NCI-H2029 (cell line): ENCODE results near the gene NOP53.
"Not testable (repeated sequence)": the region's sequence is repeated elsewhere in the genome, so short reads cannot be mapped to it uniquely, and the experiment has no call there.

ENCODE experiments used
- DNase-seq: peaks from one replicate; lab custom pipeline; 2025; lab: John Stamatoyannopoulos, UW

Gene NOP53

DNA sequence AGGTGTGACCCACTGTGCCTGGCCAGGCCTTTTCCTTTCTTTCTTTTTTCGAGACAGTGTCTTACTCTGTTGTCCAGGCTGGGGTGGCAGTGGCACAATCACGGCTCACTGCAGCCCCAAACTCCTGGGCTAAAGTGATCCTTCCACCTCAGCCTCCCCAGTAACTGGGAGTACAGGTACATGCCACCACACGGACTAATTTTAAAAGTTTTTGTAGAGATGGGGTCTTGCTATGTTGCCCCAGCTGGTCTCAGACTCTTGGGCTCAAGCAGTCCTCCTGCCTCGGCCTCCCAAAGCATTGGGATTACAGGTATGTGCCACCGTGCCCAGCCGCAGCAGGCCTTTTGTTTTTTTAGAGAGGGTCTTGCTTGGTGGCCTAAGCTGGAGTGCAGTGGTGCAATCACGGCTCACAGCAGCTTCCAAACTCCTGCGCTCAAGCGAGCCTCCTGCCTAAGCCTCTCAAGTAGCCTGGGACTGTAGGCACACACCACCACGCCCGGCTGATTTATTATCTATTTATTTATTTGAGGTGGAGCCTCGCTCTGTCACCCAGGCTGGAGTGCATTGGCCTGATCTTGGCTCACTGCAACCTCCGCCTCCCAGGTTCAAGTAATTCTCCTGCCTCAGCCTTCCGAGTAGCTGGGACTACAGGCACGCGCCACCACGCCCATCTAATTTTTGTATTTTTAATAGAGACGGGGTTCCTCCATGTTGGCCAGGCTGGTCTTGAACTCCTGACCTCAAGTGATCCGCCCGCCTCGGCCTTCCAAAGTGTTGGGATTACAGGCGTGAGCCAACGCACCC lies 32.1 kb downstream of the NOP53 start:
- peak; percentile 55 for DNase-seq

DNA sequence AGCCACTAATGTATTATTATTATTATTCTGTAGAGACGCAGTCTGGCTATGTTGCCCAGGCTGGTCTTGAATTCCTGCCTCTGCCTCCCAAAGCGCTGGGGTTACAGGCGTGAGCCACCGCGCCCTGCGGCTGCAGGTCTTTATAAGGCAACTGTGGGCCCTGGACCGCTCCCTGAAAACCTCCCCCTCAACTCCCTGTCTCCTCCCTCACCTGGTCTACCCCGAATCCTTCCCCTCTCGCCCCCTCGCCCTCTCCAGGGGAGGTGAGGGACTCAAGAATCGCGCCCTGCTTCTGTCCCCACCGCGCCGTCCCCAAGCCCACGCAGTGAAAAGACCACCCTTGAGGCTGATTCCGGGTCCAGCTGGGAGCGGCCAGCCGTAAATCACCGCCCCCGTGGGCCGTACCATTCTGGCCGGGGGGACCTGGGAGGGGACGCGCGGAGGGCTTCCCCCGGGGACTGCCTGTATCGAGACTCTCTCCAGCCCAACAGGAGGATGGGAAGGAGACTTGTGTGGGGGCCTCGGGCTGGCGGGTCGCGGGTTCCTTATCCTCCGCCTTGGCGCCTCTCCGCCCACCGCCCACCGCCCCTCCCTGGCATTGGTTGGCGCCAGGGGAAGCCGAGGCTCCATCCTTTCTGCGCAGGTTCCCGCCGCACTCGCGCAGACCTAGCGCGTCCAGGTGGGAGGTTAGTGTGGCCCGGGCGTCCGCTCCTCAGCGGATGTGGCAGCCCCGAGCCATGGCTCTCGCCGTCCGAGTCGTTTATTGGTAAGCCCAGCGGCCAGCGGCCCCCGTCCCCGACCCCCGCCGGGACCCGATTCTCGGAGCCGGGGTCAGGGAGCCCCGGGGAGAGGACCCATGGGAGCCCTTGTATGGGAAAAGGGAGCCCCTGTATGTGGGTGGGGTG lies 33.0 kb downstream of the NOP53 start, which contains the start of gene SELENOW:
Gene SELENOW, plus strand, starts transcription at position 655 of the 905 bp plus-strand sequence. Its CDS starts 83 bp downstream, at position 738.
- peak; percentile 74 for DNase-seq

DNA sequence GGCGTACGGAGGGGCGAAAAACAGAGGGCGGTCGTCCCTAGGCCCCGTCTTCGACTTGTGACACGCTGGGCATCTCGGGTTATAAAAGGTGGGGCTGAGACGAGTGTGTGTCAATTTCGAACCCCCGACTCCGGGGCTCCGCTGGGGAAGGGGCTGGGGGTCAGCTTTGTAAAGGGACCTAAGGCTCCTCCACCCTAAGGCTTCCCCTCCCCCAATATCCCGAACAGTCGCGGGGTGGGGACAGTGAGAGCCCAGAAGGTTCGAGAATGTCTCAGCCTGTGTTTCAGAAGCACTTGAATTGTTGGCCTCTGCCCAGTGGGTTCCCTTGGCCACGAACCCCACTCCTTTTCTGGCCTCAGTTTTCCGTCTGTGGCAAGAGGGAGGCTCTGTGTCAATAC lies 33.6 kb downstream of the NOP53 start:
- DNase-seq, result no peak

DNA sequence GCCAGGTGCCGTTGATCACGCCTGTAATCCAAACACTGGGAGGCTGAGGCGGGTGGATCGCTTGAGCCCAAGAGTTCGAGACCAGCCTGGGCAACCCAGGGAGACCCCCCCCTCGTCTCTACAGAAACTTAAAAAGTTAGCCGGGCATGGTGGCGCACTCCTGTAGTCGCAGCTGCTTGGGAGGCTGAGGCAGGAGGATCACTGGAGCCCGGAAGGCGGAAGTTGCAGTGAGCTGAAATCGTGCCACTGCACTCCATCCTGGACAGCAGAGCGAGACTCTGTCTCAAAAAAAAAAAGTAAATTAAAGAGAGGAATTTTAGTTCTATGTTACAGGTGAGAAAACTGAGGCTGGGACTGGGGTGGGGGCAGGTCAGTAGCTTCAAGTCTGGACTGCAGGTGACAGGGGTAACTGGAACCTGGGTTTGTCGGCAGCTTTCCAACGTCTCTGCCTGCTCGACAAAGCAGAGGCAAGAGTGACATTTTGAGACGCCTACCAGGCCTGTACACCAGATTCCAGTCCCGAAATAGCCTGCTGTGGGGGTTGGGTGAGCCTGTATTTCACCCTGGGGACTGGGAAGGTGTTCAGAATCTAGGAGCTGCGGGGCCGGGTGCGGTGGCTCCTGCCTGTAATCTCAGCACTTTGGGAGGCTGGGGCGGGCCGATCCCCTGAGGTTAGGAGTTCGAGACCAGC lies 34.3 kb downstream of the NOP53 start:
- DNase-seq, result no peak

DNA sequence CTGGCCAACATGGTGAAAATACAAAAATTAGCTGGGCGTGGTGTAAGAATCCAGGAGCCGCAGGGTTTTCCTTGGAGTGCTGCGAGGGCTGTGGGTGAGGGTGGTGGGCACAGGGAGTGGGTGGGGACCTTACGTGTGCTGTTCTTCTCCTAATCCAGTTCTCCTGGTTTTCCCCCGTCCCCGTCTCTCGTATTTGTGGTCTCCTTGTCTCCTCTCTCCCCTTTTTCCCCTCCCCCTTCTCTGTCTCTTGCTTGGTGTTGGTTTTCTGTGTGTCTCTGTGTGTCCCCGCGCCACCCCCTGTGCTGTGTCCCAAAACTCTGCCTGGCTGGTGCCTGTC lies 34.8 kb downstream of the NOP53 start:
- DNase-seq, result no peak

DNA sequence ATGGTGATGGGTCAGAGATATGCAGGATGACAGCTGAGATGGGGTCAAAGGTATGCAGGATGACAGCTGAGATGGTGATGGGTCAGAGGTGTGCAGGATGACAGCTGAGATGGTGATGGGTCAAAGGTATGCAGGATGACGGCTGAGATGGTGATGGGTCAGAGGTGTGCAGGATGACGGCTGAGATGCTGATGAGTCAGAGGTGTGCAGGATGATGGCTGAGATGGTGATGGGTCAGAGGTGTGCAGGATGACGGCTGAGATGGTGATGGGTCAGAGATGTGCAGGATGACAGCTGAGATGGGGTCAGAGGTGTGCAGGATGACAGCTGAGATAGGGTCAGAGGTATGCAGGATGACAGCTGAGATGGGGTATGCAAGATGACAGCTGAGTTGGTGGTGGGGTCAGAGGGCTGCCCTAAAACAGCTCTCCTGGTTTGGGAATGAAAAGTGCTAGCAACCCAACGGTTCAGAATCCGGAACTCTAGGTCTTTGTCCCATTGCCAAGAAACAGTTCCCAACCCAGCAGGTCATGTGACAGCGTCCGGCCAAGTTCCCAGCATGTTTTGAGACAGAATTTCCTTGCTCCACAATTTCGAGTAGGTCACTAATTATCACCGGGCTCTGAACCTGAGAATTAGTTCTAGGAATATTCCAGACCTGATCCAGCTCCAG lies 36.4 kb downstream of the NOP53 start:
- no peak for DNase-seq

DNA sequence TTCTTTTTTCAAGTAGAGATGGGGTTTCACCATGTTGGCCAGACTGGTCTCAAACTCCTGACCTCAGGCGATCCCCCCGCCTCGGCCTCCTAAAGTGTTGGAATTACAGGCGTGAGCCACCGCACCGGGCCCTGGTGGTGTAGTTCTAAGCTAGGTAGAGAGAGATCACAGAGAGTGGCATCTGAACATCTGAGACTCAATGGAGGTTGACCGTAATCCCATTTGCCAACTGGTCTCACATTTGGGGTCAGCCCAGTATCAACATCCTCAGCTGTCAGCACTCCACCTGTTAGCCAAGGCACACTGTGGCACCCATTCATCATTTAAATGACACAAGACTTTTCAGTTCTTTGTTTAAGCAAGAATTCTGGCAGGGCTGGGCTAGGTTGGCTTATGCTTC lies 41.2 kb downstream of the NOP53 start:
- no peak for DNase-seq

DNA sequence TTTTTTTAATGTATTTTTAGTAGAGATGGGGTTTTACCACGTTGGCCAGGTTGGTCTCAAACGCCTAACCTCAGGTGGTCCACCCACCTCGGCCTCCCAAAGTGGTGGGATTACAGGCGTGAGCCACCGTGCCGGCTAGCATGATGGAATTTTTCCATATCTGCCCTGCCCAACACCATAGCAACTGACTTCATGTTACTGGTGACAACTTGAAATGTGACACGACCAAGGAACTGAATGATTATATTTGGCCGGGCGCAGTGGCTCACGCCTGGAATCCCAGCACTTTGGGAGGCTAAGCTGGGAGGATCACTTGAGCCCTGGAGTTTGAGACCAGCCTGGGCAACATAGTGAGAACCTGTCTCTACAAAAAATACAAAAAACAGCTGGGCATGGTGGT lies 42.0 kb downstream of the NOP53 start:
- DNase-seq, result not testable (repeated sequence)

DNA sequence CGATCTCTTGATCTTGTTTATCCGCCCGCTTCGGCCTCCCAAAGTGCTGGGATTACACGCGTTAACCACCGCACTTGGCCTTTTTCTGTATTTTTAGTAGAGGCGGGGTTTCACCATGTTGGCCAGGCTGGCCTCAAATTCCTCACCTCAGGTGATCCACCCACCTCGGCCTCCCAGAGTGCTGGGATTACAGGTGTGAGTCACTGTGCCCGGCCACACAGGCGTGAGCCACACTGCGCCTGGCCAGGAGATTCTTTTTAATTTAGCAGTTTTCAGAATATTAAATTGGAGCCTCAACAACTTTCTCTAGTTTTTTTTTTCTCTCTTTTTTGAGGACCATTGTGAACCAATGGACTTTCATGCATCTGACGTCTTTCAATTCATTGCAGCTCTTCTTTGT lies 44.5 kb downstream of the NOP53 start:
- not testable (repeated sequence) for DNase-seq

DNA sequence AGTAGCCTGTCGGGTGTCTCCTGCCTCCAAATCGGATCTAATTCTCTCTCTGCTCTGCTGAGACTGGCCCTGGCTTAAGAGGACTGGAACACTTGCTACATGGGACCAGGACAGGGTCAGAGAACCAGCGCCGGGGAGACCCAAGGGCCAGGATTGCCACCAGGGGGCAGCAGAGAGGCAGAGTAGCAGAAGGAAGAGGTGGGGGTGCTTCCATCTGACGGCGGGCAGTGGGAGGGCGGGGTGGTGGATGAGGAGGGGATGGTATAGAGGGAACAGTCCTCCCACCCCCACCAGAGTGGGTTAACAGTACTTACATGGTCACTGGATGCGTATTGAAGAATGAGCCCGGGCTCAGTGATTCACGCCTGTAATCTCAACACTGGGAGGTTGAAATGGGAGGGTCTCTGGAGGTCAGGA lies 45.1 kb downstream of the NOP53 start:
- peak; percentile 55 for DNase-seq

DNA sequence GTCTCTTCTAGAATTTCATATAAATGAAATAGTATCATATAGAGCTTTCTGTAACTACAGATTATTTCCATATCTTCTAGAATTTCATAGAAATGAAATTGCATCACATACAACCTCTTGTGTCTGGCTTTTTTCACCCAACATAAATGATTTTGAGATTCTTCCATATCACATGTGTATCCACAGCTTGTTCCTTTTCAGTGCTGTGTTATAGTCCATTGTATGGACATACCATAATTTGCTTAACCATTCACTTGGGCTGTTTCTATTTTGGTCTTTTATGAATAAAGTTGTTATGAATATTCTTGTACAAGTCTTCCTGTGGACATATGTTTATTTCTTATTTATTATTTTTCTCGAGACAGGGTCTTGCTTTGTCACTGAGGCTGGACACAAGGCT lies 47.3 kb downstream of the NOP53 start:
- no peak for DNase-seq

DNA sequence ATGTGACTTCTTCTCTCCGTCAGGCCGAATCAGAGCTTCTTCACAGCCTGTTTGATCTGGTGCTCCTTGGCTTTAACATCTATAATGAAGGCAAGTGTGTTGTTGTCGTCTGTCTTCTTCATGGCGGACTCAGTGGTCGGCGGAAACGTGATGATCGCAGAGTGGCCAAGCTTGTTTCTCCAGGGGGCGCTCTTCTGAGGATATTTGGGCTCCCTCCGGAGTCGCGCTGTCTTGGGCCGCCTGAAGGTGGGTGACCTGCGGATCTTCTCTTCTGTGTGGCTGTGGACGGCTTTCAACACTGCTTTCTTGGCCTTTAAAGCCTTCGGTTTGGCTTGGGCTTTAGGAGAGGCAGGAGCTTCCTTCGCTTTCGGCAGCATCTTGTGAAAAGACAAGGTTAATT lies 49.2 kb downstream of the NOP53 start:
- DNase-seq, result no peak

DNA sequence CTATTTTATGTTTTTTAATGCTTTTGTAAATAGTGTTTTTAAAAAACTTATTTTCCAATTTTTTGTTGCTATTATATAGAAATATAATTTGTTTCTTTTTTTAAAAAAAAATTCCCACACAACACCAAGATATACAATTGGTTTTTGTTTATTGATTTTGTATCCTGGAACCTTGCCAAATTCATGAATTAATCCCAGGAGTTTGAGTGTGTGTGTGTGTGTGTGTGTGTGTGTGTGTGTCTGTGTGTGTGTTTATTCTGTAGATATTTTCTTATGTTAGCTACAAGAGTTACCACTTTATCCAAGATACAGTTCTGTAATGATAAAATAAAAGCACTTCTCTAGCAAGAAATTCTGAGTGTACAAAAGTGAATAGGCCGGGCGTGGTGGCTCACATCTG lies 51.4 kb downstream of the NOP53 start:
- no peak for DNase-seq

DNA sequence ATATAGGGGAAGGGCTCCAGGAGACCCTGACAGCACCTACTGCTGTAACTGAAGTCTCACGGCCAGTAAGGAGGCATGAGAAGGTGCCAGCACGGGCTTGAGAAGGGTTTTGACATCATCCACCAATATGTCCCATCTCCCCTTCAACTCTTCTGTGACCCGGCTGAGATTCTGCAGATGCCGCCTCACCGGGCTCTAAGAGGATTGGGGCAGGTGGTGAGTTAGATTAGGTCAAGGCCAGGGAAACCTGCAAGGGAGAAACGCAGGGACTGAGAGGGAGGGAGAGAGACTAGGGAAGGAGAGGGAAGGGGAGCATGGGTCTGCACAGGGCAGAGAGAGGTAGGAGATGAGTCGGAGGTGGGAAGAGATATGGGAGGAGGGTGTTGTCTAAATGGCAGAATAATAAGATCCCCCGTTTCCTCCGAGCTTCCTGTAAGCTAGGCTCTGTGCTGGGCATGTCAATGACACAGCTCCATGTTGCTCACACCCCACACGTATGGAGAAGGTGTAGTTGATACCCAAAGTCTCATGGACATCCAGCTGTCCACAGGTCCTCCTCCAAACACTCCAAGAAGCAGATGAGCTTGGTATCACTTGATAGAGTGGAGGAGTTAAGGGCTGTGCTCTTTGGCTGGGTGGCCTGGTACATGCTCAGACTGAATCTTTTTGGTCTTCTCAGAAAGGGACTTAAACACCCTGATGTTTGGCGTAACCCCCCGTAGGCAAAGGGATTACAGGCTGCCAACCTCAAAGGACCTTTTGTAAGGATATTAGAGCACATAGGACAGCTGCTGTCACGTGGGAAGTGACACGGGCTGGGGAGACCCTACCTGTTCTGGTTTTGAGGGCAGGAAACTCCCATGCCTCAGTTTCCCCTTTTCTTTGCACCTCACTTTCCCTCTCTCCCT lies 52.9 kb downstream of the NOP53 start:
- DNase-seq, result no peak

DNA sequence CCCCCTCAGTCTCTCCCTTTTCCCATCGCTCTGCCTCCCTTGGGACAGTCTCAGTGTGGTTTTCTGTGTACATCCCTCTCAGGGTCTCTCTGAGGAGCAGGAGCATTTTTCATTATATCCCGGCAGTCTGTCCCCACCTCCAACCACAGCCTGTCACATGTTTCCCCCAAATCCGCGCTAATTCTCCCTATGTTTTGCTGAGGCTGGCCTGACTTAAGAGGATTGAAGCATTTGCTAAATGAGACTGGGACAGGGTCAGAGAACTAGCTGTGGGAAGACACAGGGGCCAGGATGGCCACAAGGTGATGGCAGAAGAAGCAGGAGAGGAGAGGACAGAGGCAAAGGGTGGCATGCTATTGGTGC lies 53.5 kb downstream of the NOP53 start:
- no peak for DNase-seq

DNA sequence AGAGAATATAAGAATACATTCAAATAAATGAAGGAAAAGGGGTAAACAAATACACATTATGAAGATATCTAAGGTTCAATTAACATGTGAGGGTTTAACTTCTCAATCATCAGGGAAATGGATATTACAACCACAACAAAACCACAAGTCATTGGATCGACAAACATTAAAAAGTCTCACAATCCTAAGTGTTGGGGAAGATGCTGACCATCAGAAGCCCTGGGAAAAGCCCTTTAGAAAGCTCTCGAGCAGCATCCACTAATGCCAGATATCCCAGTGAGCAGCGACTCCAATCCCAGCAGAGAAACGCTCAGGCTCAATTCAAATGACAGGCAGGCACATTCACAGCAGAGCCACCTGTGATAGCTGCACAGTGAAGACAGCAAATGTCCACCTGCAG lies 55.9 kb downstream of the NOP53 start:
- no peak for DNase-seq

DNA sequence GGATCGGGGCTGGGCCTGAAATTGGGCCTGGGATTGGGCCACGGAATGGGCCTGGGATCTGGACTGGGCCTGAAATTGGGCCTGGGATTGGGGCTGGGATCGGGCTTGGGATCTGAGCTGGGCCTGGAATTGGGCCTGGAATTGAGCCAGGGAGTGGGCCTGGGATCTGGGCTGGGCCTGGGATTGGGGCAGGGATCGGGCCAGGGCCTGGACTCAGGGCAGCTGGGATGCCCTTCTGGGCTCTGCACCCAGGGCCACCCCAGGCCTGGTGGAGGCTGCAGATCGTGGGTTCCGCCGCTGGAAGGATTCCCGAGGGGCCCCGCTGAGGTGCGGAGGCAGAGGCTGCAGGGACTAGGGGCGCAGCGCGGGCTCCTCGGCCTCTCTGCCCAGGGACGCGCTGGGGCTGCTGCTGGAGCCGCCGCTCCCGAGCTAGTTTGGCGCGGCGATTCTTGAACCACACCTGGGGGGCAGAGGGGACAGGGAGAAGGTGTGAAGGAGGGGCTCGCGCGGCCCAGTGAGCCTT lies 57.2 kb downstream of the NOP53 start:
- no peak for DNase-seq

DNA sequence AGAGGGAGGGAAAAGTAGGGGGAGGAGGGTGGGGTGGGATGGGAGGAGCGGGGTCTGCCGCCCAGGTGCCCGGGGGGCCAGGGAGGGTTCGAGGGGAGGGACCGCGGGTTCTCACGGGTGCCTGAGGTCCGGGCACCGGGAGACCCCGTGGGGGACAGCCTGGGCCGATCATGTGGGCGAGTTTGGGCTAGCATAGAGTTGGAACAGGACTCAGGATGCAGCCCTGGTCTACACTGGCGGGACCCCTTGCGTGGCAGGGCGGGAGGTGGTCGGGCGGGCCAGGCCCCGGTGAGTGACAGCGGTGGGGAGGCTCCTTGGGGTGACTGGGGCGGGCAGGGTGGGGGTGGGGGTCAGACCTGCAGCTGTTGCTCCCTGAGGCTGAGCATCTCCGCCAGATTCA lies 57.8 kb downstream of the NOP53 start:
- DNase-seq, result not testable (repeated sequence)

DNA sequence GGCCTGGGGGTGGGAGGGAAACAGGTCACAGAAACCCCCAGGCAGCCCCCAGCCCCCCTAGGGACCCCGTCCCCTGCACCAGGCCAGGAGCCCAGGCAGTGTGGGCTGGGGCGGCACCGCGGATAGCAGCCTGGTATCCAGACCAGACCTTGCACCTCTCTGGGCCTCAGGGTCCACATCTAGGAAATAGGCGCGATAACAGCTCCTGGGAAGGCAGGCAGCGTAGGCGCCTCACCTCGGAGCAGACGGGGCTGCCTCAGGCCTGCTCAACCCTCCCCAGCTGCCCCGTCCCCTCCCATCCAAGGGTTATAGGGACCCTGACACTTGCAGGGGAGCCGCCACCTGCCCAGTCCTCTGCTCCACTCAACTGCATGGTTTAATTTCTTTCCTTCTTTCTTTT lies 58.3 kb downstream of the NOP53 start:
- not testable (repeated sequence) for DNase-seq

DNA sequence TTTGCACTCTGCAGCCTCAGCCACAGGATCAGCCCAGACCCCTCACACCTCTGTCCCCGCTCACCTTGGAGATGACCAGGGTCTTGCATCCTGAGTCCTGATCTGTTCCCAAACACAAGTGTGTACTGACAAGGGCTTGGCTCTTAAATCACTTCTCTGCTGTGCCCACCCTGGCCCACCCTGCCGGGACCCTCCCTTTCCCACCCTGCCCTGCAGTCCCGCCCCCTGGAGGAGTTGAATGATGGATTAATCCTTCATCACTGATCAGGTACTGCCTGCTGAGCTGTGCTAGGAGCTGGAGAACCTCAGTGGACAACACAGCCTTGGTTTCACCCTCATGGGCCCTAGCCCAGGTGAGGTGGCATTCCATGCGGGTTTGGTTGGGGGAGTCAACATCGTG lies 59.1 kb downstream of the NOP53 start, which contains the start of gene TPRX1:
Gene TPRX1, minus strand, starts transcription at position 101 of the 400 bp plus-strand sequence. Its CDS starts 12 bp downstream, at position 89.
- not testable (repeated sequence) for DNase-seq

DNA sequence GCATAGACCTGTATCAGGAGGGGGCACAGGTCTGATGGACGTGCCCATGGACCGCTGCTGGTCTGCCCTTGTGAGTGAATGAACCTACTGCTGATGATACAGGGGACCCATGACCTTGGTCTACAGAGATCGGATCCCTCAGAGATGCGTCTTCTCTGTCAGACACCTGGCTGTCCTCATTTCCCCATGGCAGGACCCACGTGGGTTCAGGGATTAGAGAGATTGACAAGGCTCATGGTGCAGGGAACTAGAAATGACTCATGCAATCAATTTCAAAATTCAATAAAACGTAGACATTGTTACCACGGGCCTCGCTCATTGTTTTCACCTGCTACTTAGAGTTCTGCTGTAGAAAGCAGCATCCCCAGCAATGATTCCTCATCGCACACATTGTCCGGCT lies 60.0 kb downstream of the NOP53 start:
- DNase-seq, result no peak
